NCI-H1105 (cell line): ENCODE results near the gene ZG16.
"Not testable (repeated sequence)": the region's sequence is repeated elsewhere in the genome, so short reads cannot be mapped to it uniquely, and the experiment has no call there.

ENCODE experiments used
- DNase-seq: peaks from one replicate; lab custom pipeline; 2025; lab: John Stamatoyannopoulos, UW

Gene ZG16

GRCh38 chr16:29748760-29749149 is 29.3 kb upstream of the ZG16 start:
- not testable (repeated sequence) for DNase-seq

- DNase-seq = no peak
These were observed 24.5 kb upstream of the ZG16 start for GRCh38 chr16:29753516-29753915.

- DNase-seq = no peak
These were observed 21.4 kb upstream of the ZG16 start for GRCh38 chr16:29756654-29757053.

DNA sequence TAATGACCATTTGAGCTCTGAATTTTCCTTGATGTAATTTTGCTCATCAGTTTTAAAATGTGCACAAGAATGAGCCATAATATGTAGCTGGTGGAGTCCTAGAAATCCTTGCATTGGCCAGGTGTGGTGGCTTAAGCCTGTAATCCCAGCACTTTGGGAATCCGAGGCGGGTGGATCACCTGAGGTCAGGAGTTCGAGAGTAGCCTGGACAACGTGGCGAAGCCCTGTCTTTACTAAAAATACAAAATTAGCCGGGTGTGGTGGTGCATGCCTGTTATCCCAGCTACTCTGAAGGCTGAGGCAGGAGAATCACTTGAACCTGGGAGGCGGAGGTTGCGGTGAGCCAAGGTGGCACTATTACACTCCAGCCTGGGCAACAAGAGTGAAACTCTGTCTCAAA is 21.0 kb upstream of the ZG16 start:
- DNase-seq = not testable (repeated sequence)

- DNase-seq = no peak
These were observed 20.0 kb upstream of the ZG16 start for GRCh38 chr16:29757950-29758466.

GRCh38 chr16:29760567-29761279 is 17.3 kb upstream of the ZG16 start:
- peak; percentile 52 for DNase-seq

GRCh38 chr16:29761280-29761651 is 16.8 kb upstream of the ZG16 start:
- DNase-seq = not testable (repeated sequence)

DNA sequence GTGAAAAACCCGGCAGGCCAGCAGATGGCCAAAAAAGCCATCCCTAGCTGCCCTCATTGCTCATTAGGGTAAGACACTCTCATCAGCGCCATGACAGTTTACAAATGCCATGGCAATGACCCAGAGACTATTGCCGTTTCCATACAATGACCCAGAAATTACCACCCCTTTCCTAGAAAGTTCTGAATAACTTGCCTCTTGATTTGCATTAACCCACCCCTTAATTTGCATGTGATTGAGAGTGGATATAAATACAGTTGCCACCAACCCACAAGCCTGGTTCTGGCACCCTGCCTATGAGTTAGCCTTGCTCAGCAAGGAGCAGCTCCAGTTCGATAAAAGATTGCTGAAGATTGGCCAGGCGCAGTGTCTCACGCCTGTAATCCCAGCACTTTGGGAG is 16.2 kb upstream of the ZG16 start:
- no peak for DNase-seq

- no peak for DNase-seq
These were observed 14.7 kb upstream of the ZG16 start for GRCh38 chr16:29763326-29763725.

GRCh38 chr16:29765167-29766032 is 12.7 kb upstream of the ZG16 start:
- DNase-seq = peak; percentile 12

- no peak for DNase-seq
These were observed 11.5 kb upstream of the ZG16 start for GRCh38 chr16:29766571-29766970.

DNA sequence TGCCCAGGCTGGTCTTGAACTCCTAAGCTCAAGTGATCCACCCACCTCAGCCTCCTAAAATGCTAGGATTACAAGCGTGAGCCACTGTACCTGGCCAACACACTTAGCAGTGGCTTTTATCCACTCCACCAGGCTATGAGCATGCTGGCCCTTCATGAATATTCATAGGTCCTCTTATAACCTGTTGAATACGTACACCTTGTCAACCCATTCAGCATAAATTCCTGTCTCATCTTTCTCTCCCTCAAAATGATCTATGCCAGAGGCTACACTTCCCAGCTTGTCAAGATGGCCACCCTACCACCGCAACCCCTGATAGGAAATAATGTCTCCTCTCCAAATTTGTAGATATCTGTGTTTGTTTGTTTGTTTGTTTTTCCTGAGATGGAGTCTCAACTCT is 11.0 kb upstream of the ZG16 start:
- DNase-seq = no peak

GRCh38 chr16:29769507-29769906 is 8.5 kb upstream of the ZG16 start:
- no peak for DNase-seq

DNA sequence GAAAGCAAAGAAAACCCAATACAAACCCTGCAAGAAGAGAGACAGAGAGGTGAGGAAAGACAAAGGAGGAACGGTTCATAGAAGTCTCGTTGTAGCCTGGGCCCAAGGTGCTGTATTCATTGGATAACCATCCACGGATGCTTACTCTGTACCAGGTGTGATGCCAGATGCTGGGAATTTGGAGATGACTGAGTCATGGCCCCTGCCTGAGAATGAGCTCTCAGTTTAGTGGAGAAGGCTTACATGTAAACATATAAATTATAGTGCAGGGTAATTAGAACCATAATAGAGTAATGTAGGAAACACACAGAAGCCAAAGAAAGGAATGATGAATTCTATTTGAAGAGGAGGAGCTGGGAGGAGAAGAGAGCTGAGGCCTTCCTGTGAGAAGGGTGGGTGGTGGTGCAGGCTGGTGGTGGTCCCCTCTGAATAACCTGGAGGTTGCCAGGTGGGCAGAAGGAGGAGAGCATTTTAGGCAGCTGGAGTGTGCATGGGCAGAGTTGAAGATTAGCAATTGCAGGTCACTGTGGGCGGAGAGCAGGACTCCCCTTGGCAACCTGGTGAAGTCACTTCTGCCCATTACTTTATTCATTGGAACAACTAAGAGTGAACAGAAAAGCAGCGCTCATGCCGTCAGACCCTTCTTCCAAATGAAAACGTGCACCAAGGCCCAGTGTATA is 7.7 kb upstream of the ZG16 start:
- no peak for DNase-seq

DNA sequence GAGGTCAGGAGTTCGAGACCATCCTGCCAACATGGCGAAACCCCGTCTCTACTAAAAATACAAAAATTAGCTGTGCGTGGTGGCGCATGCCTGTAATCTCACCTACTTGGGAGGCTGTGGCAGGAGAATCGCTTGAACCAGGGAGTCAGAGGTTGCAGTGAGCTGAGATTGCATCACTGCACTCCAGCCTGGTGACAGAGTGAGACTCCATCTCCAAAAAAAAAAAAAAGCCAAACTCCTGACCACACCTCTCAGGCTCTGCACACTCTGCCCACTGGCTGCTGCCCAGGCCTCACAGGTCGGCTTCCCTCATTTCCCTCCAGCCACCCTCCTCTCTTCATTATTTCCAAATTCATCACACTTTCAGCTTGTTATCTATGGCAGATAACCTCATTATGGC is 5.7 kb upstream of the ZG16 start:
- not testable (repeated sequence) for DNase-seq

DNA sequence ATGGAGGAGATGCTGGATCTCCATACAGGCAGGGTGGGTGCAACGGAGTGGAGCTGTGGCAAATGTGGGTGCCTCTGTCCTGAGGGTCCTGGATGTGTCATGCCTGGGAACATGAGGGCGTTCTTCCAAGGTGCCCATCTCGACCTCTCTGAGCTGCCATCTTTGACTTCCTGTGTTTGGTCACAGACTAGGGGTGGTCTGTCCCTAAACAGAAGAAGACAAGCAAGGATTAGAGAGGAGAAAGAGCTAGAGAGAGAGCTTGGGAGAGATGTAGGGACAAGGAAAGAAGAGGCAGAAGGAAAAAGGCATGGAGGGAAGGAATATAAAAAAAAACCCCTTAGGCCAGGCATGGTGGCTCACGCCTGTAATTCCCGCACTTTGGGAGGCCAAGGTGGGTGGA is 3.3 kb upstream of the ZG16 start:
- DNase-seq = no peak

DNA sequence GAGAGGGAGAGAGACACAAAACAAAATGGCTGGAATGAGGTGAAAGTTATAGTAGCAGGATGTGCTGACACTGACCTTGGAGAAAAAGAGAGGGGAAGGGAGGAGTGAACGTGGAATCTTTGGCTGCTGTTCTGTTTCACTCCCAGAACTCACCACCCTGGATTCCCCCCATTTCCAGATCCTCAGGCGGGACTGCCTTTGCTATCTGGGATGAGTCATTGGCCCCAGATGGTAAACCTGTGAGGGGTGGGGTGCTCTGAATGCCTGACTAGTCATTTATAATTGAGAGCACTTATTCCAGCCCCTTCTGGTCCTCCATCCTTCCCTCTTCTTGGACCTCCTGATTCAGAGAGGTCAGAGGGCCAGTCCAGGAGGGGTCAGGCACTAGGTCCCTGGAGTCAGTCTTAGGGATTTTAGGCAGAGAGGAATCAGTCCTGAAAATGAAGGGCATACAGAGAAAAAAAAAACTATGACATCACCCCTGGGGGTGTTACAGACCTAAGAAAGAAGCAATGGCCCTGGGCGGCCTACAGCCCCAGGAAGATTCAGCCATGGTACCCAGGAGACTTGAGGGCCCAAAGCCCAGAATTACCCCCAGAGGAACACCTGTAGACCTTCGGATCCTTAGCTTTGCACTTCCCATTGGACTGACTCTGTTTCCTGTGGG is 2.2 kb upstream of the ZG16 start:
- DNase-seq = no peak

DNA sequence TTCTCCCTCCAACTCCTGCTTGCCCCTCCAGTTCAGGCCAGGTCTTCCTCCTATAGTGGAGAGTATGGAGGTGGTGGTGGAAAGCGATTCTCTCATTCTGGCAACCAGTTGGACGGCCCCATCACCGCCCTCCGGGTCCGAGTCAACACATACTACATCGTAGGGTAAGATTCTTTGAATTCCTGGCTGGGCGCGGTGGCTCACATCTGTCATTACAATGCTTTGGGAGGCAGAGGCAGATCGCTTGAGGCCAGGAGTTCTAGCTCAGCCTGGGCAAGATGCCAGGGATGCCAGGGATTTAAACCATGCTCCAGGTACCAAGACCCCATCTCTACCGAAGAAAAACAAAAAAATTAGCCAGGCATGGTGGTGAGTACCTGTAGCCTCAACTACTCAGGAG is 1.4 kb downstream of the ZG16 start:
- DNase-seq = no peak

DNA sequence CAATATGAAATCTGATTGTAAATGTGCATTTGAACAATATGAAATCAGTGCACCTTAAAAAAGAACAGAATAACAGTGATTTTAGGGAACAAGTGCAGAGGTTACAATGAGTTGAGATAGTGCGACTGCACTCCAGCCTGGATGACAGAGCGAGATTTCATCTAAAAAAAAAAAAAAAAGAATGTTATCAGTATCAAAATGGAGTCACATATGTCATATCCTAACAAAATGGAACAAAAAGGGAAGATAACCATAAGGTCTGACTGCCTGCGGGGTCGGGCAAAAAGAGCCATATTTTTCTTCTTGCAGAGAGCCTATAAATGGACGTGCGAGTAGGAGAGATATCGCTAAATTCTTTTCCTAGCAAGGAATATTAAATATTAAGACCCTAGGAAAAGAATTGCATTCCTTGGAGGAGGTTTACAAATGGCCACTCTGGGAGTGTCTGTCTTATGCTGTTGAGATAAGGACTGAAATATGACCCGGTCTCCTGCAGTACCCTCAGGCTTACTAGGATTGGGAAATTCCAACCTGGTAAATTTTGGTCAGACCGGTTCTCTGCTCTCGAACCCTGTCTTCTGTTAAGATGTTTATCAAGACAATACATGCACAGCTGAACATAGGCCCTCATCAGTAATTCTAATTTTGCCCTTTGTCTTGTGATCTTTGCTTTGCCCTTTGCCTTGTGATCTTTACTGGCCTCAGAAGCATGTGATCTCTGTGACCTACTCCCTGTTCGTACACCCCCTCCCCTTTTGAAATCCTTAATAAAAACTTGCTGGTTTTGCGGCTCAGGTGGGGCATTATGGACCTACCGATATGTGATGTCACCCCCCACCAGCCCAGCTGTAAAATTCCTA is 5.3 kb downstream of the ZG16 start:
- DNase-seq = not testable (repeated sequence)

DNA sequence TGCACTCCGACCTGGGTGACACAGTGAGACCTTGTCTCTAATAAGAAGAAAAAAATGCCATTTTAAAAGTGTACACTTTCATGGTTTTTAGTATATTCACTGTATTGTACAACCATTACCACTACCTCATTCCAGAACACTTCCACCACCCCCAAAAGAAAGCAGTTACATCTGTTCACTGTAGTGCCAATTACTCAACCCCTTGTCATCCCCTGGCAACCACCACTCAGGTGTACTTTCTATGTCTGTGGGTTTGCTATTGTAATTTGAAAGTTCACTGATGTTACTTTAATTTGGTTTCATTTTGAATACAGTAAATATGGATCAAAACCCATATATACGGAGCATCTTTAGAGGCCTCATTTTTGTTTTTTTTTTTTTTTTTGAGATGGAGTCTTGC is 6.1 kb downstream of the ZG16 start:
- DNase-seq = no peak

GRCh38 chr16:29784901-29785500 is 6.9 kb downstream of the ZG16 start:
- DNase-seq = no peak
